ENCODE results near the gene NKD2.

NKD2 gene

GRCh38 chr5:978693-979092, 29.9 kb upstream of the NKD2 start:
- no peak for DNase-seq (ENCODE audit: low read depth)

GRCh38 chr5:979100-979817, 29.3 kb upstream of the NKD2 start:
- DNase-seq (ENCODE audit: low read depth) = no peak

- no peak for DNase-seq (ENCODE audit: low read depth)
Observed at GRCh38 chr5:980001-980588, 28.5 kb upstream of the NKD2 start.

- no peak for DNase-seq (ENCODE audit: low read depth)
Observed at GRCh38 chr5:980966-981365, 27.6 kb upstream of the NKD2 start.

GRCh38 chr5:981456-981855, 27.1 kb upstream of the NKD2 start:
- no peak for DNase-seq (ENCODE audit: low read depth)

- no peak for DNase-seq (ENCODE audit: low read depth)
Observed at GRCh38 chr5:982377-983237, 26.0 kb upstream of the NKD2 start.

- DNase-seq (ENCODE audit: low read depth) = no peak
Observed at GRCh38 chr5:983238-983524, 25.4 kb upstream of the NKD2 start.

GRCh38 chr5:983568-983967, 25.0 kb upstream of the NKD2 start:
- DNase-seq (ENCODE audit: low read depth) = no peak

GRCh38 chr5:984774-985173, 23.8 kb upstream of the NKD2 start:
- DNase-seq (ENCODE audit: low read depth) = no peak

- no peak for DNase-seq (ENCODE audit: low read depth)
Observed at GRCh38 chr5:987761-988160, 20.8 kb upstream of the NKD2 start.

- DNase-seq (ENCODE audit: low read depth) = no peak
Observed at GRCh38 chr5:988322-988721, 20.3 kb upstream of the NKD2 start.

GRCh38 chr5:989961-990530, 18.6 kb upstream of the NKD2 start:
- no peak for DNase-seq (ENCODE audit: low read depth)

GRCh38 chr5:991472-992267, 16.9 kb upstream of the NKD2 start:
- no peak for DNase-seq (ENCODE audit: low read depth)

- DNase-seq (ENCODE audit: low read depth) = no peak
Observed at GRCh38 chr5:994272-994607, 14.4 kb upstream of the NKD2 start.

- DNase-seq (ENCODE audit: low read depth) = no peak
Observed at GRCh38 chr5:994821-995220, 13.8 kb upstream of the NKD2 start.

- no peak for DNase-seq (ENCODE audit: low read depth)
Observed at GRCh38 chr5:995318-995717, 13.3 kb upstream of the NKD2 start.

- no peak for DNase-seq (ENCODE audit: low read depth)
Observed at GRCh38 chr5:997001-997474, 11.6 kb upstream of the NKD2 start.

- no peak for DNase-seq (ENCODE audit: low read depth)
Observed at GRCh38 chr5:997711-998110, 10.9 kb upstream of the NKD2 start.

- no peak for DNase-seq (ENCODE audit: low read depth)
Observed at GRCh38 chr5:998246-999031, 10.2 kb upstream of the NKD2 start.

GRCh38 chr5:999032-999501, 9.5 kb upstream of the NKD2 start:
- DNase-seq (ENCODE audit: low read depth) = no peak

- no peak for DNase-seq (ENCODE audit: low read depth)
Observed at GRCh38 chr5:999724-1000123, 8.9 kb upstream of the NKD2 start.
